Uterus (tissue), 2 donors: ENCODE measurements around the gene SCLT1.

ENCODE experiments used
- POLR2A ChIP-seq, 2 donors: fragments of 450-650 bp; IDR thresholded peaks; one replicate each; pipeline ENCODE4 v1.6.1; 2016; ENCODE audit warnings: antibody characterized with exemption in 2 of 2, mild to moderate bottlenecking in 1 of 2, moderate library complexity in 1 of 2
- TF ChIP-seq, protein P1 (sequence below), 4 experiments: fragments of 200-600 bp in 2 of 4; fragments of 450-650 bp in 2 of 4; sonication (generic) in 2 of 4; IDR thresholded peaks; one replicate each; pipeline ENCODE4 v1.5.1; 2016 to 2019; ENCODE audit warnings: antibody characterized with exemption in 4 of 4, mild to moderate bottlenecking in 2 of 4, moderate library complexity in 1 of 4

DNA sequence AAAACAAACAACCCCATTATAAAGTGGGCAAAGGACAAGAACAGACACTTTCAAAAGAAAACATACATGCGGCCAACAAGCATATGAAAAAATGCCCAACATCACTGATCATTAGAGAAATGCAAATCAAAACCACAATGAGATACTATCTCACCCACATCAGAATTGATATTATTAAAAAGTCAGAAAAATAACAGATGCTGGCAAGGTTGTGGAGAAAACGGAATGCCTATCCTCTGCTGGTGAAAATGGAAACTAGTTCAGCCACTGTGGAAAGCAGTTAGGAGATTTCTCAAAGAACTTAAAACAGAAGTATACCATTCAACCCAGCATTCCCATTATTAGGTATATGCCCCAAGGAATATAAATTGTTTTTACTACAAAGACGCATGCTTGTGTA, 171.4 kb downstream of the SCLT1 start:
- TF ChIP-seq, protein P1, sequence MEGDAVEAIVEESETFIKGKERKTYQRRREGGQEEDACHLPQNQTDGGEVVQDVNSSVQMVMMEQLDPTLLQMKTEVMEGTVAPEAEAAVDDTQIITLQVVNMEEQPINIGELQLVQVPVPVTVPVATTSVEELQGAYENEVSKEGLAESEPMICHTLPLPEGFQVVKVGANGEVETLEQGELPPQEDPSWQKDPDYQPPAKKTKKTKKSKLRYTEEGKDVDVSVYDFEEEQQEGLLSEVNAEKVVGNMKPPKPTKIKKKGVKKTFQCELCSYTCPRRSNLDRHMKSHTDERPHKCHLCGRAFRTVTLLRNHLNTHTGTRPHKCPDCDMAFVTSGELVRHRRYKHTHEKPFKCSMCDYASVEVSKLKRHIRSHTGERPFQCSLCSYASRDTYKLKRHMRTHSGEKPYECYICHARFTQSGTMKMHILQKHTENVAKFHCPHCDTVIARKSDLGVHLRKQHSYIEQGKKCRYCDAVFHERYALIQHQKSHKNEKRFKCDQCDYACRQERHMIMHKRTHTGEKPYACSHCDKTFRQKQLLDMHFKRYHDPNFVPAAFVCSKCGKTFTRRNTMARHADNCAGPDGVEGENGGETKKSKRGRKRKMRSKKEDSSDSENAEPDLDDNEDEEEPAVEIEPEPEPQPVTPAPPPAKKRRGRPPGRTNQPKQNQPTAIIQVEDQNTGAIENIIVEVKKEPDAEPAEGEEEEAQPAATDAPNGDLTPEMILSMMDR (IDR thresholded peaks at IDR 0.05) = no peak
- TF ChIP-seq POLR2A (IDR thresholded peaks at IDR 0.05) = no peak
